K562 (cell line): ENCODE results near the gene MAPRE2.

Experiments used
- ATF7 ChIP-seq: fragments of 450-650 bp; IDR thresholded peaks from 2 replicates; pipeline ENCODE4 v1.7.1; 2014; ENCODE audit warnings: mild to moderate bottlenecking, moderate library complexity
- BRCA1 ChIP-seq, 2 experiments: fragments of 450-650 bp in 1 of 2; sonication (generic) in 1 of 2; formaldehyde crosslinking in 1 of 2; IDR thresholded peaks; 2 replicates each; pipeline versions ENCODE4 v1.5.0 to v1.6.1; 2017 to 2020; ENCODE audit warnings: mild to moderate bottlenecking in 1 of 2, missing genetic modification reagents in 1 of 2
- CCAR2 ChIP-seq: fragments of 200-400 bp; formaldehyde crosslinking; IDR thresholded peaks from 2 replicates; pipeline ENCODE4 v1.6.1; 2017; ENCODE audit warnings: mild to moderate bottlenecking, low read depth, low read length
- CREB3 ChIP-seq: fragments of 450-650 bp; conservative IDR thresholded peaks from 2 replicates; pipeline ENCODE4 v1.6.1; 2016; ENCODE audit warnings: missing genetic modification characterization, low read depth, mild to moderate bottlenecking, missing compliant biosample characterization, moderate library complexity
- CTCF ChIP-seq, 3 experiments: IDR thresholded peaks in 2 of 3; conservative IDR thresholded peaks in 1 of 3; 2 replicates each; pipeline ENCODE4 v1.5.1; 2011 to 2012; ENCODE audit warnings: low read length in 3 of 3, mild to moderate bottlenecking in 3 of 3, control low read depth in 2 of 3, improper control_type of control experiment in 1 of 3, inconsistent platforms in 1 of 3, low read depth in 1 of 3, mixed read lengths in 1 of 3, moderate library complexity in 1 of 3; ENCODE audit not compliant: insufficient read depth in 2 of 3
- EZH2 ChIP-seq: IDR thresholded peaks from 2 replicates; pipeline ENCODE4 v1.6.1; 2012; ENCODE audit warnings: low read depth, mild to moderate bottlenecking, inconsistent platforms, low read length, borderline replicate concordance
- LCOR ChIP-seq: sonication (generic); formaldehyde crosslinking; IDR thresholded peaks from 2 replicates; pipeline ENCODE4 v1.8.0; 2022; ENCODE audit warnings: mild to moderate bottlenecking, missing genetic modification reagents
- NRF1 ChIP-seq, 2 experiments: fragments of 450-650 bp; IDR thresholded peaks in 1 of 2; conservative IDR thresholded peaks in 1 of 2; 2 replicates each; pipeline ENCODE4 v1.6.1; 2014; ENCODE audit warnings: mild to moderate bottlenecking in 2 of 2
- POLR2A ChIP-seq: fragments of 450-650 bp; conservative IDR thresholded peaks from 2 replicates; pipeline ENCODE4 v1.6.1; 2016
- RFX5 ChIP-seq: IDR thresholded peaks from 2 replicates; pipeline ENCODE4 v1.6.1; 2011; ENCODE audit warnings: low read depth, mild to moderate bottlenecking, improper control_type of control experiment, low read length
- STAT5B ChIP-seq: fragments of 250-450 bp; sonication (Bioruptor Pico); IDR thresholded peaks from 2 replicates; pipeline ENCODE4 v1.8.0; 2021; ENCODE audit warnings: mild to moderate bottlenecking, inconsistent platforms
- TAF15 ChIP-seq: fragments of 200-400 bp; formaldehyde crosslinking; IDR thresholded peaks from 2 replicates; pipeline ENCODE4 v1.6.1; 2017; ENCODE audit warnings: mild to moderate bottlenecking, low read depth, low read length, moderate library complexity

GRCh38 chr18:35045806-35046205 lies 4.6 kb downstream of the MAPRE2 start:
- TF ChIP-seq ATF7 (no peak), TAF15 (no peak), POLR2A (no peak), CTCF (IDR thresholded peaks at IDR 0.05 in 2 of 3, conservative IDR thresholded peaks at IDR 0.05 in 1 of 3; ENCODE audit: insufficient read depth in 2 of 3, low read depth in 1 of 3, low read length in 3 of 3) (no peak), NRF1 (conservative IDR thresholded peaks at IDR 0.05 in 1 of 2, IDR thresholded peaks at IDR 0.05 in 1 of 2) (no peak), CCAR2 (no peak), LCOR (CRISPR knock-in tag) (no peak), CREB3 (tag) (no peak), STAT5B (CRISPR knock-in tag) (no peak), RFX5 (no peak), EZH2 (no peak), BRCA1 (IDR thresholded peaks at IDR 0.05) (no peak), BRCA1 (CRISPR knock-in tag; IDR thresholded peaks at IDR 0.05) (no peak)
